CD1c-positive myeloid dendritic cell (primary cell): ENCODE data around the gene TAF1C.

Experiments used
- DNase-seq: peaks from one replicate; pipeline ENCODE4 v3.0.0-alpha.2; 2016; ENCODE audit errors: extremely low spot score

The TAF1C gene

DNA sequence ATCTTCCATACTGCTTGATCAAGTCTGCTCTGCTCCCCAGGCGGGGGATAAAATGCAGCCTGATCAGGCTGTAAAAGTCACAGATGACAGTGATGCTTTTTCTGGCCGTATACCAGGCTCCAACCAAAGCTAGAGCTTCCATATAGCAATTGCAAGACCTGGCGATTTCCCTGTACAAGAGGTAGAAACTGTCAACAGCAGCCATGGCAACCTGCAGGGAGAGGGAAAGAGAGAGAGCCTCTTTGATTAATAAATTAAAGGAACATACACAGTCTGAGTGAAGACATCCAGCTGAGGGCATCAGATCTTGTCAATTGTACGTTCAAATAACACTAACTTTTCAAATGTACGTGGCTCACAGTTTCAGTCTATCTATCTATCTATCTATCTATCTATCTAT, 55.7 kb downstream of the TAF1C start:
- no peak for DNase-seq
